ENCODE measurements around the gene LPP.

DNA sequence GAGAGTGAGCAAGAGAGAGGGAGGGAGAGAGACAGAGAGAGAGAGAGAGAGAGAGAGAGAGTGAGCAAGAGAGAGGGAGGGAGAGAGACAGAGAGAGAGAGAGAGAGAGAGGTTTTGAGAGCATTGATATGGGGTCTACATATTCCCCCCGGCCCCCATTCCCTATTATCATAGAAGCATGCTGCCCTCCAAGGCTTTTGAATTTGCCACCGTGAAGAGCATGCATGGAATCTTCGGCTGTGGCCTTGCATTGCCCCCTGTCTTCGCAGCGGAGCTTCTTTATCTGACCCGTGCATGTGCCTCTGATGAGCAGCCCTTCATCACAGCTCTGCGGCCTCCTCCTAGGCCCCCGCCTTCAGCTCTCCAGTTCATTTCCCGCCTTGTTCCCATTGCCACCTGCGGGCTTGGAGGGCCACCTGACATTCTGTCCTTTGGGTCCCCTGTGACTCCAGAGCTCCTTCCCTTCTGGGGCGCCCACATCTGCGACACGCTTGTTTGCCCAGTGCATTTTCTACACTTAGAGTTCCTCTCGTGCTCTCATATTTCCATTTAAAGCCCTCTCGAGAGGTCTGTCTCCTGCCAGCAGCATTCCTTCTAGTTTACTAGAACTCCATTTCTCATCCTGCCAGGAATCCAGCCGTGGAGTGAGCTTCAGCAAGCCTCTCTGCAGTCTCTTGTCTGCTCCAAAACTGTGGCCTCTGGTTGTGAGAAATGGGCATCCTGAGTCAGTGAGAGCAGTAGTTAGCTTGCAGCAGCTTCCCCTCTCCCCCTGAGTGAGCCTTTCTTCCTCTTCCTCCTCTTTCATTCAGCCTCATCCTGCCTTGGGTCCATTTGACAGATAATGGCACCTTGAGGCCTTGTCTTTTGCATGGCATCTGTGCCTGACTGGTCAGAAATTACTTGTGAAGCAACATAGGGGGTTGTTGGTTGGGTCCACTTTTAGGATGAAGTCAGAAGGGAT, 25.3 kb downstream of the LPP start:
- TF ChIP-seq, protein P1, sequence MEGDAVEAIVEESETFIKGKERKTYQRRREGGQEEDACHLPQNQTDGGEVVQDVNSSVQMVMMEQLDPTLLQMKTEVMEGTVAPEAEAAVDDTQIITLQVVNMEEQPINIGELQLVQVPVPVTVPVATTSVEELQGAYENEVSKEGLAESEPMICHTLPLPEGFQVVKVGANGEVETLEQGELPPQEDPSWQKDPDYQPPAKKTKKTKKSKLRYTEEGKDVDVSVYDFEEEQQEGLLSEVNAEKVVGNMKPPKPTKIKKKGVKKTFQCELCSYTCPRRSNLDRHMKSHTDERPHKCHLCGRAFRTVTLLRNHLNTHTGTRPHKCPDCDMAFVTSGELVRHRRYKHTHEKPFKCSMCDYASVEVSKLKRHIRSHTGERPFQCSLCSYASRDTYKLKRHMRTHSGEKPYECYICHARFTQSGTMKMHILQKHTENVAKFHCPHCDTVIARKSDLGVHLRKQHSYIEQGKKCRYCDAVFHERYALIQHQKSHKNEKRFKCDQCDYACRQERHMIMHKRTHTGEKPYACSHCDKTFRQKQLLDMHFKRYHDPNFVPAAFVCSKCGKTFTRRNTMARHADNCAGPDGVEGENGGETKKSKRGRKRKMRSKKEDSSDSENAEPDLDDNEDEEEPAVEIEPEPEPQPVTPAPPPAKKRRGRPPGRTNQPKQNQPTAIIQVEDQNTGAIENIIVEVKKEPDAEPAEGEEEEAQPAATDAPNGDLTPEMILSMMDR (IDR thresholded peaks at IDR 0.05; ENCODE audit: insufficient read depth, low read depth, low read length) = no peak
- no peak for TF ChIP-seq EZH2 (IDR thresholded peaks at IDR 0.05; ENCODE audit: insufficient read depth, low read length)
